ENCODE results near the gene RCSD1.

DNA sequence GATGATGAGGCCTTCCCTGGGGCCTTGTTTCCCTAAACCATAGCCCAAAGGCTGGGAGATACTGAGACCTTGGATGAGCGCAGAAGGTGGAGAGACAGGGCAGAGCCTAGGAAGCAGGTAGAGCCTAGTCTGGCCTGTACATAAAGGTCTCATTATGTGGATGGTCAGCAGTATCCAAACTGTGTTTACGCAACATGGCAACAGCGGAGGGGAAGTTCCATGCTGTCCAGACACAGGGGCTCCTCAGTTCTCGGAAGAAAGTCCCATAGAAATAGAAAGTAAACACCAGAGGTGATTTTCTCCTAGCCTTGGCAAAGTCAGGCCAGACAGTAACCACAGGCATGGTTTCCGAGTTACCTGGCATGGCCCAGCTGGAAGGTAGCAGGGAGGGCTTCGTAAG, 49.7 kb downstream of the RCSD1 start:
- TF ChIP-seq, protein P1, sequence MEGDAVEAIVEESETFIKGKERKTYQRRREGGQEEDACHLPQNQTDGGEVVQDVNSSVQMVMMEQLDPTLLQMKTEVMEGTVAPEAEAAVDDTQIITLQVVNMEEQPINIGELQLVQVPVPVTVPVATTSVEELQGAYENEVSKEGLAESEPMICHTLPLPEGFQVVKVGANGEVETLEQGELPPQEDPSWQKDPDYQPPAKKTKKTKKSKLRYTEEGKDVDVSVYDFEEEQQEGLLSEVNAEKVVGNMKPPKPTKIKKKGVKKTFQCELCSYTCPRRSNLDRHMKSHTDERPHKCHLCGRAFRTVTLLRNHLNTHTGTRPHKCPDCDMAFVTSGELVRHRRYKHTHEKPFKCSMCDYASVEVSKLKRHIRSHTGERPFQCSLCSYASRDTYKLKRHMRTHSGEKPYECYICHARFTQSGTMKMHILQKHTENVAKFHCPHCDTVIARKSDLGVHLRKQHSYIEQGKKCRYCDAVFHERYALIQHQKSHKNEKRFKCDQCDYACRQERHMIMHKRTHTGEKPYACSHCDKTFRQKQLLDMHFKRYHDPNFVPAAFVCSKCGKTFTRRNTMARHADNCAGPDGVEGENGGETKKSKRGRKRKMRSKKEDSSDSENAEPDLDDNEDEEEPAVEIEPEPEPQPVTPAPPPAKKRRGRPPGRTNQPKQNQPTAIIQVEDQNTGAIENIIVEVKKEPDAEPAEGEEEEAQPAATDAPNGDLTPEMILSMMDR (IDR thresholded peaks at IDR 0.05; ENCODE audit: low read length), result no peak
- TF ChIP-seq EZH2 (IDR thresholded peaks at IDR 0.05; ENCODE audit: borderline replicate concordance, low read length), result no peak

Data from OCI-LY1 (cell line).